ENCODE measurements around the gene ARHGEF38. TPM values are rescaled to one million over a fixed set of nuclear protein-coding genes. Genes with fewer than 3 reads are reported as not detected.
A peak's percentile ranks its signal among the peaks of the same experiment; 100 is the strongest.

The ARHGEF38 gene
- total and polyA plus RNA-seq, 8 donors, result 0.61 to 23.2 (median 2.5) TPM

- peak in 1 of 2 donors; percentile 33 for DNase-seq
- no peaks in the 10 kb centered on the region for H3K9me3 ChIP-seq
- H3K4me3 ChIP-seq, result peak overlapping the region; percentile 74 to 90 (median 80)
- 13 to 21% (median 17%) methylated on average over 7 of the region's 7 CpGs for WGBS, 5 donors
- peak overlapping the region; percentile 87 to 93 (median 91) for H3K27ac ChIP-seq
- peaks cover 17 to 65% (median 40%) of the 10 kb centered on the region in 4 donors for H3K4me1 ChIP-seq
- peaks cover 0 to 7% (median 0%) of the 10 kb centered on the region in 4 donors for H3K36me3 ChIP-seq
- no peaks in the 10 kb centered on the region for H3K27me3 ChIP-seq
- intact Hi-C loops (cut with DNase I; ENCODE audit: low total_unique reads), result loop anchor here (10.0 kb wide), 1 partner anchor 193 kb away; no protein-coding TSS in a partner anchor
- no peak for TF ChIP-seq CTCF (IDR thresholded peaks at IDR 0.05)
- no peak for TF ChIP-seq EP300 (IDR thresholded peaks at IDR 0.05)
- no peak for TF ChIP-seq POLR2A (IDR thresholded peaks at IDR 0.05)
- no peak for TF ChIP-seq POLR2AphosphoS5 (IDR thresholded peaks at IDR 0.05)
Observed at GRCh38 chr4:105707782-105708180, 155.4 kb downstream of the ARHGEF38 start.

- Histone ChIP-seq H3K4me3 (peak within 1 kb of the TSS; percentile 74 to 90 (median 80)), H3K9me3 (no peaks in the 10 kb centered on the region), H3K36me3 (peaks cover 0 to 2% (median 0%) of the 10 kb centered on the region in 4 donors), H3K4me1 (peaks cover 17 to 62% (median 40%) of the 10 kb centered on the region in 4 donors), H3K27me3 (no peaks in the 10 kb centered on the region), H3K27ac (peak within 1 kb of the TSS; percentile 87 to 93 (median 91))
- intact Hi-C loops (cut with DNase I; ENCODE audit: low total_unique reads), result loop anchor here (10.0 kb wide), 1 partner anchor 194 kb away; no protein-coding TSS in a partner anchor
- TF ChIP-seq CTCF (IDR thresholded peaks at IDR 0.05) (no peak), POLR2AphosphoS5 (IDR thresholded peaks at IDR 0.05) (peak; percentile 87 to 96 (median 90)), POLR2A (IDR thresholded peaks at IDR 0.05) (peak in 1 of 4 donors; percentile 23), EP300 (IDR thresholded peaks at IDR 0.05) (no peak)
- WGBS, 5 donors, result 0 to 1% (median 0%) methylated on average over 39 to 63 of the region's 63 CpGs
- DNase-seq, result peak; percentile 95 to 97
Observed at GRCh38 chr4:105708181-105709080, 156.0 kb downstream of the ARHGEF38 start, which contains the start of the genes GSTCD and INTS12. GSTCD (plus strand) TSS chr4:105708784; CDS start chr4:105717614, 8,830 bp downstream. INTS12 (minus strand) TSS chr4:105708689; CDS start chr4:105700005, 8,684 bp downstream.

GRCh38 chr4:105709081-105709450 lies 156.6 kb downstream of the ARHGEF38 start:
- TF ChIP-seq POLR2AphosphoS5 (IDR thresholded peaks at IDR 0.05), result no peak
- TF ChIP-seq CTCF (IDR thresholded peaks at IDR 0.05), result no peak
- no peak for TF ChIP-seq POLR2A (IDR thresholded peaks at IDR 0.05)
- no peak for TF ChIP-seq EP300 (IDR thresholded peaks at IDR 0.05)
- no peak for DNase-seq
- H3K27ac ChIP-seq, result peak overlapping the region; percentile 87 to 93 (median 91)

GRCh38 chr4:105710012-105710600 lies 157.7 kb downstream of the ARHGEF38 start:
- intact Hi-C loops (cut with DNase I; ENCODE audit: low total_unique reads), result no loop called here
- TF ChIP-seq POLR2AphosphoS5 (IDR thresholded peaks at IDR 0.05) (no peak), POLR2A (IDR thresholded peaks at IDR 0.05) (no peak), EP300 (IDR thresholded peaks at IDR 0.05) (no peak), CTCF (IDR thresholded peaks at IDR 0.05) (no peak)
- Histone ChIP-seq H3K4me3 (no peak overlapping the region), H3K27me3 (no peaks in the 10 kb centered on the region), H3K27ac (no peak overlapping the region), H3K9me3 (no peaks in the 10 kb centered on the region), H3K36me3 (no peaks in the 10 kb centered on the region), H3K4me1 (peaks cover 17 to 62% (median 34%) of the 10 kb centered on the region in 4 donors)
- 54 to 71% (median 64%) methylated on average over 16 of the region's 16 CpGs for WGBS, 5 donors
- DNase-seq, result no peak

More at GRCh38 chr4:105709081-105709450, 156.6 kb downstream of the ARHGEF38 start:
- intact Hi-C loops (cut with DNase I; ENCODE audit: low total_unique reads), result loop anchor here (10.0 kb wide), 1 partner anchor 194 kb away; no protein-coding TSS in a partner anchor
- Histone ChIP-seq H3K9me3 (no peaks in the 10 kb centered on the region), H3K36me3 (no peaks in the 10 kb centered on the region), H3K4me3 (peak overlapping the region; percentile 74 to 90 (median 80)), H3K27me3 (no peaks in the 10 kb centered on the region), H3K4me1 (peaks cover 17 to 60% (median 38%) of the 10 kb centered on the region in 4 donors)
- 0% methylated on average over 11 of the region's 11 CpGs for WGBS, 5 donors
